Measurements from ENCODE around the gene CAMK2B. TPM values are rescaled to one million over a fixed set of nuclear protein-coding genes. Genes with fewer than 3 reads are reported as not detected.

Gene CAMK2B
- total and polyA plus RNA-seq, 2 of the 13 experiments (the other 11 are each of a cell fraction or from before 2014, with no cell fraction given): 0.27 to 0.48 TPM

- Histone ChIP-seq H3K27ac (ENCODE audit: extremely low read length, insufficient read depth, low read length) (no peak overlapping the region), H4K20me1 (ENCODE audit: insufficient read depth, low read length) (no peaks in the 10 kb centered on the region), H3K36me3 (replicated peaks in 1 of 2; ENCODE audit: control insufficient read depth in 1 of 2, insufficient read depth in 2 of 2, low read length in 2 of 2) (no peaks in the 10 kb centered on the region), H2AFZ (ENCODE audit: low read length) (no peak overlapping the region), H3K4me3 (replicated peaks in 1 of 3; ENCODE audit: insufficient read depth in 1 of 3, low read depth in 2 of 3, low read length in 3 of 3) (no peak overlapping the region), H3K9ac (ENCODE audit: insufficient read depth, low read depth, low read length) (no peak overlapping the region), H3K4me1 (ENCODE audit: insufficient read depth, low read length) (peaks cover 11% of the 10 kb centered on the region; the same call in 1 of the 2 replicates), H3K9me3 (ENCODE audit: low read length) (no peaks in the 10 kb centered on the region), H3K4me2 (ENCODE audit: low read depth, low read length) (no peak overlapping the region), H3K79me2 (ENCODE audit: insufficient read depth, low read length) (no peaks in the 10 kb centered on the region), H3K27me3 (ENCODE audit: control insufficient read depth in 1 of 2, insufficient read depth in 2 of 2, low read length in 2 of 2) (peaks cover 8 to 40% of the 10 kb centered on the region in 2 experiments)
- intact Hi-C loops (cut with micrococcal nuclease; ENCODE audit: unreplicated experiment) (loop anchor here (1.0 kb wide), 1 partner anchor 66 kb away; no protein-coding TSS in a partner anchor), in situ Hi-C loops (cut with HindIII; ENCODE audit: extremely low pct_ligation_motif_present, low pct_unique_long_range_greater_than_20kb) (no loop called here)
- DNase-seq (ENCODE audit: low spot score) (peak; percentile 16), ATAC-seq (peak; percentile 52), FAIRE-seq (no peak)
- CTCF ChIA-PET (ENCODE audit: low intra/inter-chr PET ratio, low total read pairs): no interaction called here
- no TSS peak for BruUV-seq (replicated peaks)
- TF ChIP-seq CTCF (CRISPR knock-in tag; IDR thresholded peaks at IDR 0.05) (peak; percentile 46), E2F1 (CRISPR knock-in tag; IDR thresholded peaks at IDR 0.05) (no peak), STAG1 (CRISPR knock-in tag; IDR thresholded peaks at IDR 0.05) (peak; percentile 37), ZNF263 (CRISPR knock-in tag; IDR thresholded peaks at IDR 0.05) (peak; percentile 86)
- POLR2A ChIA-PET: no interaction called here
- 49% methylated on average over 5 of the region's 7 CpGs for WGBS (ENCODE audit: low lambda C conversion rate)
Observed at GRCh38 chr7:44307301-44307900, 18.0 kb downstream of the CAMK2B start.

GRCh38 chr7:44306606-44307005 lies 18.8 kb downstream of the CAMK2B start:
- POLR2A ChIA-PET: no interaction called here
- H3K4me1 ChIP-seq (ENCODE audit: insufficient read depth, low read length): peaks cover 11% of the 10 kb centered on the region; the same call in 1 of the 2 replicates
- ATAC-seq (no peak), FAIRE-seq (no peak), DNase-seq (ENCODE audit: low spot score) (no peak)
- no peaks in the 10 kb centered on the region for H4K20me1 ChIP-seq (ENCODE audit: insufficient read depth, low read length)
- no peaks in the 10 kb centered on the region for H3K36me3 ChIP-seq (replicated peaks in 1 of 2; ENCODE audit: control insufficient read depth in 1 of 2, insufficient read depth in 2 of 2, low read length in 2 of 2)
- intact Hi-C loops (cut with micrococcal nuclease; ENCODE audit: unreplicated experiment) (loop anchor here (1.0 kb wide), 1 partner anchor 65 kb away; no protein-coding TSS in a partner anchor), in situ Hi-C loops (cut with HindIII; ENCODE audit: extremely low pct_ligation_motif_present, low pct_unique_long_range_greater_than_20kb) (no loop called here)
- no peaks in the 10 kb centered on the region for H3K9me3 ChIP-seq (ENCODE audit: low read length)
- H3K9ac ChIP-seq (ENCODE audit: insufficient read depth, low read depth, low read length): no peak overlapping the region
- no peaks in the 10 kb centered on the region for H3K79me2 ChIP-seq (ENCODE audit: insufficient read depth, low read length)
- CTCF ChIA-PET (ENCODE audit: low intra/inter-chr PET ratio, low total read pairs): no interaction called here
- no peak overlapping the region for H3K4me2 ChIP-seq (ENCODE audit: low read depth, low read length)
- H3K27ac ChIP-seq (ENCODE audit: extremely low read length, insufficient read depth, low read length): no peak overlapping the region
- peaks cover 8 to 35% of the 10 kb centered on the region in 2 experiments for H3K27me3 ChIP-seq (ENCODE audit: control insufficient read depth in 1 of 2, insufficient read depth in 2 of 2, low read length in 2 of 2)
- no TSS peak for BruUV-seq (replicated peaks)
- H3K4me3 ChIP-seq (replicated peaks in 1 of 3; ENCODE audit: insufficient read depth in 1 of 3, low read depth in 2 of 3, low read length in 3 of 3): no peak overlapping the region
- no peak overlapping the region for H2AFZ ChIP-seq (ENCODE audit: low read length)
- 3% methylated on average over 2 of the region's 2 CpGs for WGBS (ENCODE audit: low lambda C conversion rate)
- no peak for TF ChIP-seq RXRA (CRISPR knock-in tag; IDR thresholded peaks at IDR 0.05)
- TF ChIP-seq ZMYM2 (CRISPR knock-in tag; IDR thresholded peaks at IDR 0.05): no peak
- no peak for TF ChIP-seq NFRKB (IDR thresholded peaks at IDR 0.05)
- no peak for TF ChIP-seq MEIS2 (CRISPR knock-in tag; IDR thresholded peaks at IDR 0.05)
- TF ChIP-seq ZNF253 (CRISPR knock-in tag; IDR thresholded peaks at IDR 0.05; ENCODE audit: borderline replicate concordance): no peak
- no peak for TF ChIP-seq SOX5 (CRISPR knock-in tag; IDR thresholded peaks at IDR 0.05; ENCODE audit: borderline replicate concordance)
- TF ChIP-seq TFDP2 (CRISPR knock-in tag; IDR thresholded peaks at IDR 0.05): no peak
